ENCODE data around the gene ACBD3.

The ACBD3 gene

DNA sequence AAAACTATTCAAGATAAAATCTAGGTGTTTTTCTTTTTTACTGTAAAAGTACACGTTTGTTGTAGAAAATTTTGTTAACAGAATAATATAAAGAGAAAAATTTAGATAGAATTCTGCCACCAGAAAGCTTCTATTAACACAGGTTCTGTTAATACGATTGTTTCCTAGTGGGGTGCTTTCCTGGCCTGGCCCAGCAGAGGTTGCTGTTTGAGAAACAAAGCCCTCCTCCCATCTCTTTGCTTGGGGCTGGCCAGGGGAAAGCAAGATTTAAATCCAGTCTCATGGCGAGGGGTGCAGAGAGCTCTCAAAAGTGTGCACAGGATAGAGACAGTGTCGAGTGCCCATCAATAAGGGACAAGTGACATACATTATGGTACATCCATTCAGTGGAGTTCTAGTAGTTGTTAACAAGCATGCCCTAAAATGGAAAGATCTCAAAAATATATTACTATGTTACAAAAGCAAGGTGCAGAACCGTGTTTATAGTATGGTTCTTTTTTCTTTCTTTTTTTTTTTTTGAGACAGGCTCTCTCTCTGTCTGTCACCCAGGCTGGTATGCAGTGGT is 14.6 kb upstream of the ACBD3 start:
- DNase-seq = no peak

DNA sequence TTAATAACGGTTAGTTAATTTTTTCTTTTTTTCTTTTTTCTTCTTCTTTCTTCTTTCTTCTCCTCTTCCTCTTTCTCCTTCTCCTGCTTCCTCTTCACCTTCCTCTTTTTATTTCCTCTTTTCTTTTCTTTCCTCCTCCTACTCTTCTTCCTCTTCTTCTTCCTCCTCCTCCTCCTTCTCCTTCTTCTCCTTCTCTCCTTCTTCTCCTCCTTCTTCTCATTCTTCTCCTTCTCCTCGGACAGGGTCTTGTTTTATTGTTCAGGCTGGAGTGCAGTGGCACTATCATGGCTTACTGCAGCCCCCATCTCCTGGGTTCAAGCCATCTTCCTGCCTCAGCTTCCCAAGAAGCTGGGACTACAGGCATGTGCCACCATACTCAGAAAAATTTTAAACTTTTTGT is 13.4 kb upstream of the ACBD3 start:
- DNase-seq = no peak

DNA sequence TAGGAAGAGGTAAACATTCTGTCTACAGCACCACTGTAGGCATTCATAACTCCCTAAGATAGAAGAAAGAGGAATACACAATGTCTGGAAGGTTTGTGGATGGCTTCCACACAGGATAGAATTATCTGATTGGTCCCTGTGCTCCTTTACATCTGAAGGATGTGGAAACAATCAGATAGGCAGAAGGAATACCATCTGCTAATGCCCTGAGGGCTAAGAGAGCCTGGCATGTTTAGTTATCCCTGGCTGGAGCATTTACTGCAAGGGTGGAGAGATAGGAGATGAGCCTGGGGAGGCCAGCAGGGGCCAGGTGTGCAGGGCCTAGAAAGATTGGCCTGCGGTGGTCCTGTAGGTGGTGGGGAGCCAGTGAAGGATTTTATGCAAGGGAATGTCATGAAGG is 8.6 kb upstream of the ACBD3 start:
- no peak for DNase-seq

DNA sequence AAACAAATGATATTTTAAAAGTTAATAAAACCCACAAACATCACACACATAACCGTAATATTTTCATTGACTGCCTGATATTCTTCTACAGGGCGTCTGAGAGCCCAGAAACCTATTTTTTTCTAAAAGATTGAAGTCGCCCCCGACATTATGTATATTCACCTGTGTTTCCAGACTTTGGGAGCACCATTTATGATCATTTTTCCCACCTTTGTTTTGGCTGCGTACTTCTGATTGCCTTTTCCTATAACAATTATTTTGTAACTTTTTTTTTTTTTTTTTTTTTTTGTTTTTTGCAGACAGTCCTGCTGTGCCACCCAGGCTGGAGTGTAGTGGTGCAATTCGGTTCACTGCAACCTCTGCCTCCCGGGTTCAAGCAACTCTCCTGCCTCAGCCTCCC is 839 bp upstream of the ACBD3 start:
- peak in 1 of 6 experiments; percentile 16 for DNase-seq

DNA sequence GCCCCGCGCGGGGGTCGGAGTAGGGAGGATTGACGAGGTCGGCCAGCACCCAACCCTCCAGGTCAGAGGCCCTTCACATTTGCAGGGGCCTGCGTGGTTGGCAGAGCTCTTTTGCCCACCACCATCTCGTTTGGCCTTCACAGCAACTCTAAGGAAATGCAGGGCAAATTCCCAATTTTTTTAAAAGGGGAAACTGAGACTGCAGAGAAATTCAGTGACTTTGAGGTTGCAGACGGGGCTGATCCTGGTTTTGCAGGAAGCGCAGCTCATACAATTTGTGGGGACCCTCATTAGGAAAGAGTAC is 430 bp upstream of the ACBD3 start:
- no peak for DNase-seq

DNA sequence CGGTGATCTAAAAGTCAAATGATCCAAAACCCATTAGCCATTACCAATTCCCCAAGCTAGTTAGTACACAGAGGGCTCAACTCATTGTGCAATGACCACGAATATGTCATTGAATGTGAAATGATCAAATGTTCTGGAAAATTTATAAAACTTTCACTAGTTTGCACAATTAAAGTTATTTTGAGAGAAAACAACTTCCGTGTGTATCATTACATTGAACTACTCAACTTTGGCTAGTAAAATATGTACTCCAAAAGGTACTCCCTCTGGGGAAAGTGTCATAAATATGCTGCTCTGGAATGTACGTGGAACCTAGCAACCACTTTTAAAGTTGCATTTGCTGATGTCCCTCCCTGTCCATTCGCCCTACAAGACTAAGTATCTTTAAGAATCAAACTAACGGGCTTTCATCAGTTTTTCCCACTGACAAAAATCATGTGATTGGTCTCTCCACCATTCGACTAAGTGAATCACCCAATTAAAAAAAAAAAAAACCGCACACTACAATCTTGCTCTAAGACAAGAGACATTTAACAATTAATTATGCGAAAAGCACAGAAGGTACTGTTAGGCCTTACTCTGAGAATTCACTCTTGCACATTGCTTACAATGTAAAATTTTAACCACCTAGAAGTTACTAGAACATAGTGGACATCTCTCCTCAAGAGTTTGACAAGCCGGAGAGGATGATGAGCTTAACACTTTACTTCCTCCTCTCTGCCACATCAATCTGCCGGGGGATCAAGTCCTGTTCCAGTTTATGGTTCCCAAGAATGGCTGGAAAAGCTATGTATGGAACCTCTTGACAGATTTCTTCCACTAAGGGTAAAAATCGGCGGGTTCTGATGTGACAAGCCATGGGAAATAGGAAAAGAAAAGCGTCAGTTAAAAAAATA is 1.2 kb downstream of the ACBD3 start:
- no peak for DNase-seq

DNA sequence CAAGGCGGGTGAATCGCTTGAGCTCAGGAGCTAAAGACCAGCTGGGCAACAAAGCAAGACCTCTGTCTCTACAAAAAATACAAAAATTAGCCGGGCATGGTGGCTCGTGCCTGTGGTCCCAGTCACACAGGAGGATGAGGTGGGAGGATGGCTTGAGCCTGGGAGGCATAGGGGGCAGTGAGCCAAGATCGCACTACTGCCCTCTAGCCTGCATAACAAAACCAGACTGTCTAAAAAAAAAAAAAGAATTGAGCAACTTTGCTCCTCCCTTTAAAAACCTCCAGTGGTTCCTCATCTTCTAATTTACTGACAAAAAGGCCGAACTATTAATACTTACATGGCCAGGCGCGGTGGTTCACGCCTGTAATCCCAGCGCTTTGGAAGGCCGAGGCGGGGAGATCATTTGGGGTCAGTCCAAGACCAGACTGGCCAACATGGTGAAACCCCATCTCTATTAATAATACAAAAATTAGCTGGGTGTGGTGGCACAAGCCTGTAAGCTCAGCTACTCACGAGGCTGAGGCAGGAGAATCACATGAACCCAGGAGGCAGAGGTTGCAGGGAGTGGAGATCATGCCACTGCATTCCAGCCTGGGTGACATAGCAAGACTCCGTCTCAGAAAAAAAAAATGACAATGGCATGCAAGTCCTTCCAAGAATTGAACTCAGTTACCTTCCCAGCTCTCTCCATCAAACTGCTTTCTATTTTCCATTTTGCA is 4.4 kb downstream of the ACBD3 start:
- no peak for DNase-seq

DNA sequence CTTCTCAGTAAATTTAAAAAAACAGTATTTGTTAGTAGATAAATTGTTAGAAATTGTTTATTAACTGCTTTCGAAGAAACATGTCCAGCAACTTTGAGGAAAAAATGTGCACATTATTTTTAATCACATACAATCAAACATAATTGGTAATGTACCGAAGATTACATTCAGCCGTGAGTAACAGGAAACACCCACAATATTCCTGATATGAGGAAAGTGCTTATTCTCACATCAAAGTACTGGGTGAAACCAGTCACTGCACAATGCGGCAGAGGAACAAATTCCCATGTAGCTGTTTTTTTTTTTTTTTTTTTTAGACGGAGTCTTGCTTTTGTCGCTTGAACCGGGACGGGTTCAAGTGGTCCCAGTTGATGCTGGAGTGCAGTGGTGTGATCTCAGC is 9.7 kb downstream of the ACBD3 start:
- no peak for DNase-seq

DNA sequence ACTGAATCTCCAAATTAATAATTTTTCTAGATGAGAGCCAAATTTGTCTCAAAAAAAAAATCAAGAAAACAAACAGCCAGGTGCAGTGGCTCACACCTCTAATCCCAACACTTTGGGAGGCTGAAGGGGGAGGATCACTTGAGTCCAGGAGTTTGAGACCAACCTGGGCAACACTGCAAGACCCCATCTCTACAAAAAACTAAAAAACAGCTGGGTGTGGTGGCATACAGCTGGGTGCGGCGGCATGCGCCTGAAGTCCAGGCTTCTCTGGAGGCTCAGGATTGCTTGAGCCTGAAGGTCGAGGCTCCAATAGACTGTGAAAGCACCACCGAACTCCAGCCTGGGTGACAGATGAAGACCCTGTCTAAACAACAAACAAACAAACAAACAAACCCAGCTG is 14.0 kb downstream of the ACBD3 start:
- no peak for DNase-seq

DNA sequence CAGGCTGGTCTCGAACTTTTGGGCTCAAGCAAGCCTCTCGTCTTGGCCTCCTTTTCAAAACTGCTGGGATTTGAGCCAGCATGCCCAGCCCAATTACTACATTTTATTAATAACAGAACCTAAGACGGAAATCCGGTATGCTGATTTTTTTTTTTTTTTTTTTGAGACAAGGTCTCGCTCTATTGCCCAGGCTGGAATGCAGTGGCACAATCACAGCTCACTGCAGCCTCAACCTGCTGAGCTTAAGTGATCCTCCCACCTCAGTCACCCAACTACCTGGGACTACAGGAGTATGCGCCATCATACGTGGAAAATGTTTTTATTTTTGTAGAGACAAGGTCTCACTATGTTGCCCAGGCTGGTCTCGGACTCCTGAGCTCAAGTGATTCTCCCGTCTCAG is 20.2 kb downstream of the ACBD3 start:
- no peak for DNase-seq

DNA sequence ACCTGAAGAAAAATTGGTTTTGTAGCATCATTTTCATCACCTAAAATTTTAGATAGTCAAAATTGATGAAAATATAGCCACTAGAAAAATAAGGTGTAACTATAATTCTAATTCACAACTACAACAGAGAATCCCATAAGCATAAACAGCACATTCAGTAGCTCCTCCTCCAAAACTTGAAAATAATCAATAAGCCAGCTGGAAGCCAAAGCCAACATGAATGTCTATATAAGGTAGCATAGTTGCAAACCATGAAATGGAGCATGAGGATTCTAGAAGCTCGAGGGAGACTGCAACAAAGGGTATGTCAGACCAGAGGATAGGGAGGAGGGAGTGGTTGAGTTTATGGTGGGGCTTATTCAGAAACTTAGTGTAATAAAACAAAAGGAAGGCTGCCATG is 22.4 kb downstream of the ACBD3 start:
- no peak for DNase-seq

DNA sequence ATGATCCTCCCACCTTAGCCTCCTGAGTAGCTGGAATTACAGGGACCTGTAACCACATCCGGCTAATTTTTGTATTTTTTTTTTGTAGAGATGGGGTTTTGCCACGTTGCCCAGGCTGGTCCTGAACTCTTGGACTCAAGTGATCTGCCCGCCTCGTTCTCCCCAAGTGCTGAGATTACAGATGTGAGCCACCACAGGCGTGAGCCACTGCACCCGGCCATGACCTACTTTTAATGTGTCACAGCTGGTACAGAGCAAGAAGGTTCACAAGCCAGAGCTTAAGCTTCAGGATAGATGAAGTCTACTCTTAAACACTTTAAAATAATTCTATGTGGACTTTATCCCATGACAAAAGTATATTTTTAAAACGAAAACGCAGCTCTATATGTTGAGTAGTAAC is 23.6 kb downstream of the ACBD3 start:
- no peak for DNase-seq

DNA sequence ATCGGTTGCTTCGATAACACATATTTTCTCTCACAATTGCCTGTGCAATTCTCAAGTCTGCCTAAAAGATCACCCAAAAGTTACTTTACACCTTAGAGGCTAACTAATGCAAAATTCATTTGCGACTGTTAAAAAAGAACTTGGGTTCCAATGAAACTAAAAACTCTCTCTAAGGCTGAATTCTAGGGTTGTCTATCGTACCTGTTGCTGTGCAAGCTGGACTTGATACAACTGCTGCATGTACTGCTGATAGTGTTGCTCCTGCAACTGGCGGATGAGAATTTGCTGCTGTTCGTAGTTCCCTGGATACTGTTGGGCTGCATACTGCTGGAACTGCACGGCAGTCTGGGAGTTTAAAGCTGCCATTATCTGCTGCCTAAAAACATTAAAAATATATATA is 27.6 kb downstream of the ACBD3 start:
- DNase-seq = no peak

DNA sequence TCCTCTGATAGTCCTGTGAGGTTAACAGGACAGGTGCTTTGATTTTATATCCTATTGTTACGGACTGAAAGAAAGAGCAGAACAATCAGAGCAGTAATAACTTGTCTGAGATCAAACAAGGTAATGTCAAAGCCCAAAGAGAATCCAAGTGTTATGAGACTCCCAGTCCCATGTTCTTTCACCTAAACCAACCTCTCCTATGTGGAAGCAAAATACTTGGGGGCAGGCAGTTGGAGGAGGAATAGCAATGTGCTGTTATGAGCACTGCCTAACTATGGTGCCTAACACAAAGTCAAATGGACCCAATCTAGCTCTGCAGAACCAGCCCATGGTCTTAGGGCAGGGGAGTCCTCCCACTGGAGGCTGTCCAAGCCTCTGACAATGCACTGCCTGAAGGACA is 28.1 kb downstream of the ACBD3 start:
- DNase-seq = no peak

DNA sequence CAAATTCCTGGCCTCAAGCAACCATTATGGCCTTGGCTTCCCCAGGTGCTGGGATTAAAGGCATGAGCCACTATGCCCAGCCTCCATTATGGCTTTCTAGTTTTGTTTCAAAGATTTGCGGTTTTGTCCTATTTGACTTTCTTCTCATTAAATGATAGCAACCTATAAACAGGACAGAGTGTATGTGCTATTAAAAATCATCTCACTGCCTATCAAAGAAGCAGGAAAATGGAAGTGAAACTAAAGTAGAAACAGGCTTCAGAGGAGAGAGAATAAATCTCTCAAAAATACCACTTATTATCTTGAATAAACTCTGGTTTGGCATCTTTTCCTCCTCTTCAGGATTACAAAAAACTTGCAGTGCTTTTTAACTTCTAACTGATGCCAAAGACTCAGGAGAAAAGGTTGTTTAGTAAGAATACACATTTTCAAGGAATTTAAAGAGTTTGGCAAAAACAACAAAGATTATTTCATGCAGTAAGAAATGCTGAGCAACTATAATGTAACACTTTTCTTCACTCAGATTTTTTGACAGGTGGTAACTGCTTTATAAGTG is 28.7 kb downstream of the ACBD3 start:
- DNase-seq = no peak

DNA sequence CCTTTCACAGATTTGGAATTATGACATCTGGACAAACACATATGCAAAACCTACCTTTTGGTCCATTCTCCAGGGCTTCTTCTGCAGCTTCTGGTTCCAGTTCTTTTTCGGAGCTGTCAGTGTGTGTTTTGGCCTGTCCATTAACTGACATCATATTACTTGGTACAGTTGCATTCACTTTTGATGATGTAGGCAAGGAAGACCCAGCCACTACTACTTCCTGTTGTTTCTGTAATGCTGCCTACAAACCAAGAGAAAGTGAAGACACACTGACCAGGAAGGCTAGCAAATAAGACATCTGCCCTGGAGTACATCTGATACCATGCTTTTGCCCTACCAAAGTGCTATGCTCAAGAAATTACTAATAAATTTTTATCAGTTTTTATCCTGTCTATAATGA is 31.9 kb downstream of the ACBD3 start:
- DNase-seq = no peak

DNA sequence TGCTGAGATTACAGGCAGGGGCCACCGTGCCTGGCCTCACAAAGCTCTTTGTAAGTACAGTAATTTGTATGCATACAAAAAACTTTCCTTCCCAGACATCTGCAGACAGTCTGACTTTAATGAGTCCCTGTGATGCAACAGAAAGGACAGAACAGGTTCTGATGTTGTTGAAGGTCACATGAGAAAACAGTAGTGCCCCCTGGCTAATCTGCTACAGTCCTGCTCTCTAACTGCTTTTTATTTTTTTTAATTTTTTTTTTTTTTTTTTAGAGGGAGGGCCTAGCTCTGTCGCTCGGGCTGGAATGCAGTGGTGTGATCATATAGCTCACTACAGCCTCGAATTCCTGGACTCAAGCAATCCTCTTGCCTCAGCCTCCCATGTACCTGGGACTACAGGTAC is 36.7 kb downstream of the ACBD3 start:
- DNase-seq = no peak

DNA sequence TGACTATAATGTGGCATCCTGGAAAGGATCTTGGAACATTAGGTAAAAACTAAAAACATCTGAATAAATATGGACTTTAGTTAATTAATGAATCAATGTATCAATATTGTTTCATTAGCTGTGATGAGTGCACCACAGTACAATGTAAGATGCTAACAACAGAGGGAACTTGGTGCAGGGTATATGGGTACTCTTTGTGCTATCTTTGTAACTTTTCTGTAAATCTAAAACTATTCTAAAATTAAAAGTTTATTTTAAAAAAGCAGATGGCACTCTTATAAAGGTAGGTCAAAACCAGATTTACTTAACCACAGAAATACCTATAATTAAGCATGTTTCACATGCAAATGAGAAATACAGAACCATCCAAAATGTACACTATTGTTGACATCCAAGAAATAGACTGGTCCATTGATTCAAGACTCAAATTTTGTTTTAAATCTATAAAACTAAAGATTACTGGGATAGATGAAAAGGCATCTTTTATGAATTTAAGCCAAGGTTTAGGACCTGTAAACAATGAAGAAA is 38.4 kb downstream of the ACBD3 start:
- no peak for DNase-seq

DNA sequence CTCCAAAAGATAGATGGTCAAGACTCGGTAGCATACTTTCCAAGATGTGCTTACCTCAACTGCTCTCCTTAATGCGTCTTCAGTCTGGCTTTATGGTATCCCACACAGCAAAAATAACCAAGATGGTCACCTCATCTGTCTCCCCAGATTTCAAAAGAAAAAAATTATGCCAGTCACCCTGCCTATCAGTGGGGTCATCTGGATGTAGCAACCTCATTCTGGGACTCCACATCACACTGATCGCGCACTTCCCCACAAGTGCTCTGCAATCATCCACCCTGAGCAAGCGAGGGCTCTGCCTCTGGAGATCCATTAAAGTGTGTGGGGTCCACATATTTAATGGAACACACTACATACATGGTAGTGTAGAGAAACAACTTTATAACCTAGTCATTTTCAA is 42.5 kb downstream of the ACBD3 start:
- no peak for DNase-seq

DNA sequence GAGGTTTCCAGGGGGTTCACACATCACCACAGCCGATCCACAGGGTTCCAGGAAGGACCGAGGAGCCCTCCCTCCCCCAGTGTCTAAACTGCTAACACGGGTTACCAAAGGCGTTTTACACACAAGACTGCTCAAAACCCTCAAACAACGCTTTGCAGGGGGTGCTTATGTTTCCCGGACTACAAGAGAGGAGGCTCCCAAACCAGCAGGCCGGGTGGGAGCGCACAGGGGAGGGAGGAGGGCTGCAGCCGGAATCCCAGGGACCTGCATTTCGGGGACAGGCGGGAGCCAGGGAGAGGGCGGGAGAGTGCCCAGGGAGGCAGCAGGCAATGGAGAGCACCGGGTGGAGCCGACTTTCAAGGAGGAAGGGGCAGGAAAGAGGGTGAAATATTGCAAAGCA is 50.8 kb downstream of the ACBD3 start:
- DNase-seq = no peak

DNA sequence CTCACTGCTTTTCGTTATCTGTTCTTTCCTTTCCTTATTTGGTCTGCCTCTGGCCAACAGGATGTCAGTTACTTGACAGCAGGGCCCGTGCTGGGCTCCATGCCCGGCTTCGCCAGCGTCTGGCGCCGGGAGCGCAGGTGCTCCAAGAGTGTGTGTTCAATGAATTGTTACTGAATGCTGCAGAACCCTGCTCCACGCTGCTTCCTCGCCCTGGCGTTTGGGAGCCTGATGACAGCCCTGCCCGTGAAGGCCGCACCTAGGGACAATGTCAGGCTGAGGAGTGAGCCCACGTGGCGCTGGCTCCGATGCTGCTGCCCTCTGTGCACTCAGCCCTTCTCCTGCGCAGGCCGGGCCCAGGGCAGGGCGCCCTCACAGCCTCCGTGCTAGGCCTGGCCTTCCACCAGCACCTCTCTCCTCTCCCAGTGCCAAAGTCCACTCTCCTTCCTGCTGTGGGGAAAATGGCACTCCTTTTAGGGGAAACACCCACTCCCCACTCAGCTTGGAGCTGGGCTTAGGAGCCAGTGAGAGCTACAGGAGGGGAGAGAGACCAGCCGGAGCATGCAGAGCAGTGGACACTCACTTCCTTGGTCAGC is 51.4 kb downstream of the ACBD3 start:
- DNase-seq = no peak

DNA sequence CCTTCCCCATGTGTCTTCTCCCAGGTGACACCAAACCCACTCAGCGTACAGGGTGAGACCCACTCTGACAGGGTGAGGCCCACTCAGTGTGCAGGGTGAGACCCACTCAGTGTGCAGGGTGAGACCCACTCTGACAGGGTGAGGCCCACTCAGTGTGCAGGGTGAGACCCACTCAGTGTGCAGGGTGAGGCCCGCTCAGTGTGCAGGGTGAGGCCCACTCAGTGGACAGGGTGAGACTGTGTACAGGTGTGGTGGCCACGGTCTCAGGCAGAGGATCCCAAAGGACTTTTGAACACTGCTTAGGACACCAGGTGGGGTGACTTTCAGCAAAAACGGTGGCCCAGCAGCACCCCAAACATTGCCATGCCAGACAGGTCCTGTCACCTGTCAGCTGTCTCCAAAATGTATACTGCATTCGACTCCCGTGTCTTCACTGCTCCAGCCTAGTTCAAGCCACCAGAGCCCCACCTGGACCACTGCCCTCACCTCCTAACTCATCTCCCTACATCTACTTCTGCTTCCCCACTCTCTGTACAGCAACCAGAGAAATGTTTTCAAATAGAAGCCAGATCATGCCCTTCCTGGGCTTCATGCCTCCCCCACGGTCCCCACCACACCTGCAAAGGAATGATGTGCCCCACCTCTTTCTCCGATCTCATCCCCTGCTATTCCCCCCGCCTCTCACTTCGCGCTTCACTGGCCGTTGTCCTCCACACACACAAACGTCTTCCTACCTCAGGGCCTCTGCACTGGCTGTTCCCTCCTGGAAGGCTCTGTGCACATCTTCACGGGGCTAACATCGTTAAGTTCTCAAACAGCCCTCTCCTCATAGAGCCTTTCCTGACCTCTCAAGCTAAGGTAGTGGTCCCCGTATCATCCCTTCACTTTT is 52.1 kb downstream of the ACBD3 start:
- DNase-seq = no peak

Measured in stimulated activated naive CD4-positive, alpha-beta T cell (primary cell).